GM19397 (cell line): ENCODE measurements around the gene P2RX7.
"Not testable (repeated sequence)": the region's sequence is repeated elsewhere in the genome, so short reads cannot be mapped to it uniquely, and the experiment has no call there.

Experiments used
- ATAC-seq: cut with Tn5 transposase; IDR thresholded peaks from one replicate; pipeline ENCODE4 v1.9.1; 2021; ENCODE audit warnings: mild to moderate bottlenecking, moderate library complexity; ENCODE audit not compliant: unreplicated experiment

Gene P2RX7

DNA sequence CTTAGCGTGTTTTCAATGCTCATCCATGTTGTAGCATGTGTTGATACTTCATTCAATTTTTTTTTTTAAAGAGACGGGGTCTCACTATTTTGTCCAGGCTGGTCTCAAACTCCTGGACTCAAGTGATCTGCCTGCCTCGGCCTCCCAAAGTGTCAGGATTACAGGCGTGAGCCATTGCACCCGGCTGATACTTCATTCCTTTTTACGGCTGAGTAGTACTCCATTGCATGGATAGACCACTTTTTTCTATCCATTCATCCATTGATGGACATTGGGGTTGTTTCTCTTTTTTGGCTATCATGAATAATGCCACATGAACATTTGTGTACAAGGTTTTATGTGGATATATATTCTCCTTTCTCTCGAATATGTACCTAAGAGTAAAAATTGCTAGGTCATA is 1.2 kb downstream of the P2RX7 start:
- no peak for ATAC-seq

DNA sequence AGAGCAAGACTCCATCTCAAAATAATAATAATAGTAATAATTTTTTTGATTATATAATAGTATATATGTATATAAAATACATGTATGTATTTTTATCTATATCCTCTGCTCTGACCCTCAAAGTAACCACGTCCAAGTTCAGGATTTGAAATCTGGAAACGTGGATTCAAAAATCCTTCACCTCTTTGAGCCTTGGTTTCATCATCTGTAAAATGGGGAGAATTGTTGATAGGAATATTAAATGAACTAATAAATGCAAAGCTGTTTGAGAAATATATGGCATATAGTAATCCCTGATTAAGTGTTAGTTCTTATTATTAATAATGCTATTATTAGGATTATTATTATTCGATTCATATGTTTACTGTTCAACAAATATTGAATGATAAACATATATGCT is 2.6 kb downstream of the P2RX7 start:
- no peak for ATAC-seq

DNA sequence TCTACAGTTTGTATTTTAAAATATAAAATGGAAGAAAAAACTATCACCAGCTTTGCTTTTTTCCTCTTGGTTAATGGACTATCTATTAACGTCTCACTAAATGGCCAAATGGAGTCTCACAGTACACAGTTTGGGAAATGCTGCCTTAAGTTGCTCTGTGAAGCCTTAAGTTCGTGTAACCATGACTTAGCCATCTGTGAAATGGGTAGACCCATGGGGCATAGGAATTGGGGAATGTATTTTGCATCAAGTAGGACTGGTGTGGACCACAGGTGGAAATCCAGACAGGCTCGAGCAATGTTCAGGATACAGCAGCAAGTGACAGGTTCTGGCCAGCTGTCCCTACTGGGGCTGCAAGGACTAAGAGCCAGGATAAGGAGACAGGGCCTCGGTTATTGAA is 4.8 kb downstream of the P2RX7 start:
- no peak for ATAC-seq

DNA sequence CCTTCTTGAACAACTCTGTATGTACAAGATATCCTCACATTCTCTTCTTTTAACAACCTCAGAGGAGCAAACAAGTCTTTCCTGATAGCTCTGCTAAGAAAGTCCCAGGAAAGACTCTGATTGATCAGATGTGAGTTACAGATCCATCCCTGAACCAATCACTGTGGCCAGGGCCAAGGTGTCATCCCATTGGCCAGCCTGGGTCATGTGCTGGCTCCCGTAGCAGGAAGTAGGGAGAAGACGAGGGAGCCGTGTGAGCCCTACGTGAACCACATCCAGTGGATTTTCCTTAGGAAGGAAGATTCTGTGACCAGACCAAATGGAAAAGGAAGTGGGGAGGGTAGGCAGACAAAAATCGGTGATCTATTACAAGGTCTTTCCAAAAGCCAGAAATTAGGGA is 5.6 kb downstream of the P2RX7 start:
- no peak for ATAC-seq

DNA sequence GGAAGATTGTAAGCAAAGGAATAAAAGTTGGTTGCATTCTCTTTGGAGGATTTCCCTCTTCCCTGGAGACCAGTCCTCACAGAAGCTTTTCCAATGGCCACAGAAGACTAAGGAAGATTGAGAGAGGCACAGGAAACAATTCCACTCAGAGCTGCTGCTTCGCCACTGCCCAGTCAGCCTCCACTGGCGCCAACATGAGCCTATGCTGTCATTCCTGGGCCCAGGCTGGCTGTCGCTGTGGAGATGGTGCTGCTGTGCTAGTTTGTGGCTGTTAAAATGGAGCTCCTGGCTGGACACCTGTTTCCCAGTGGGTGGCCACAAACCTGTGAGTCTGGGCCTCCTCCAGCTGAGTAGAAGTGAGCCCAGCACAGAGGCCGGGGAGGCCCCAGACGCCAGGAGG is 6.6 kb downstream of the P2RX7 start:
- ATAC-seq, result no peak

DNA sequence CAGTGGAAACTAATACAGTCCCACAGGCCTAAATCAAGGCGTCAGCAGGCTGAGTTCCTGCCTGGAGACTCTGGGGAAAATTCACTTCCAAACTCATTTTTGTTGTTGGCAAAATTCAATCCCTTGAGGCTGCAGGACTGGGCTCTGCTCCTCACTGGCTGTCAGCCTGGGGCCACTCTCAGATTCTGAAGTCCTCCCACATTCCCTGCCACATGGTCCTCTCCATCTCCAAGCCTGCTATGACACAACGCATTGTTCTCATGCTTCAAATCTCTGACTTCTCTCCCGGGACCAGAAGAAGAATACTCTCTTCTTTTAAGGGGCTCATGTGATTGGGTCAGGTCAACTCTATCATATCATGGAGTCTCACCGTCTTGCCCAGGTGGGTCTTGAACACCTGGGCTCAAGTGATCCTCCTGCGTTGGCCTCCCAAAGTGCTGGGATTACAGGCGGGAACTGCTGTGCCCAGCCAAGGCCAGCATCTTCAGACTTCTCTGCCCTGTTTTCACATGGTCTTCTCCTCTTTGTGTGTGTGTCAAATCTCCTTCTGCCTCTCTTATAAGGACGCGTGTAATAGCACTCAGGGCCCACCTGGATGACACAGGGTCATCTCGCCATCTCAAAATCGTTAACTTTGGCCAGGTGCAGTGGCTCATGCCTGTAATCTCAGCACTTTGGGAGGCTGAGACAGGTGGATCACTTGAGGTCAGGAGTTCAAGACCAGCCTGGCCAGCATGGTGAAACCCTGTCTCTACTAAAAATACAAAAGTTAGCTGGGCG is 9.7 kb downstream of the P2RX7 start:
- no peak for ATAC-seq

DNA sequence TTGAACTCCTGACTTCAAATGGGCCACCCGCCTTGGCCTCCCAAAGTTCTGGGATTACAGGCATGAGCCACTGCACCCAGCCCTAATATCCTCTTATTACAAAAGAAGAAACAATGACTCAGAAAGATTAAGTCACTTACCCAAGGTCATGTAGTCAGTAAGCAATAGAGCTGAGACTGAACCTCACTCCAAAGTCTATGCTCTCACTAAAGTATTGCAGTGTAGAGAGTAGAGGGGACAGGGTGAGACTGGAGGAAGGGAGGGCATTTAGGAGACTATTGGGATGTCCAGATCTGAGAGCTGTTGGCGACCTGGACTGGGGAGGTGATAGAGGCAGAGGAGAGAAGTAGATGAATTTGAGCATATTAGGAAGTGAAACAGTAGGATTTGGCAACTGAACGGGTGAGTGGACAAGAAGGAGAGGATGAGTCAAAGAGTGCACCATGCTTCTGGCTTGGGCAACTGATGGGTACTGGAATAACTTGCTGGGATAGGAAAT is 11.8 kb downstream of the P2RX7 start:
- no peak for ATAC-seq

DNA sequence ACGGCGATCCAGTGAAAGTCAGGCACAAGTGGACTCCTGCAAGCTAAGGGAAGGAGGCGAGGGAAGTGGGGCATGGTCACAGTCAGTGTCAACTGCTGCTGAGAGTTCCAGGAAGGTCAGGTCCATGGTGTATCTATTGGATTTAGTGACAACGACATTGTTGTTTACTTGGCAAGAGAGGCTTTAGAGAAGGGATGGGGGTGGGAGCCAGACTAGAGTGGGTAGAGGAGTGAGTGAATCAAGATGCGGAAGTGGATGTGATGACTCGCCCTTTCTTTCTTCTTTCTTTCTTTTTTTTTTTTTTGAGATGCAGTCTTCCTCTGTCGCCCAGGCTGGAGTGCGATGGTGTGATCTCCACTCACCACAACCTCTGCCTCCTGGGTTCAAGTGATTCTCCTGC is 12.5 kb downstream of the P2RX7 start:
- ATAC-seq, result no peak

DNA sequence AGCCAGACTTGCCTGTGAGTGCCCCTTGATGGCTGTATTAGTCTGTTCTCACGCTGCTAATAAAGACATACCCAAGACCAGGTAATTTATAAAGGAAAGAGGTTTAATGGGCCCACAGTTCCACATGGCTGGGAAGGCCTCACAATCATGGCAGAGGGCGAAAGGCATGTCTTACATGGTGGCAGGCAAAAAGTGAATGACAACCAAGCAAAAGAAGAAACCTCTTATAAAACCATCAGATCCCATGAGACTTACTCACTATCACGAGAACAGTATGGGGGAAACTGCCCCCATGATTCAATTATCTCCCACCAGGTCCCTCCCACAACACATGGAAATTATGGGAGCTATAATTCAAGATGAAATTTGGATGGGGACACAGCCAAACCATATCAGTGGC is 16.6 kb downstream of the P2RX7 start:
- ATAC-seq, result not testable (repeated sequence)

DNA sequence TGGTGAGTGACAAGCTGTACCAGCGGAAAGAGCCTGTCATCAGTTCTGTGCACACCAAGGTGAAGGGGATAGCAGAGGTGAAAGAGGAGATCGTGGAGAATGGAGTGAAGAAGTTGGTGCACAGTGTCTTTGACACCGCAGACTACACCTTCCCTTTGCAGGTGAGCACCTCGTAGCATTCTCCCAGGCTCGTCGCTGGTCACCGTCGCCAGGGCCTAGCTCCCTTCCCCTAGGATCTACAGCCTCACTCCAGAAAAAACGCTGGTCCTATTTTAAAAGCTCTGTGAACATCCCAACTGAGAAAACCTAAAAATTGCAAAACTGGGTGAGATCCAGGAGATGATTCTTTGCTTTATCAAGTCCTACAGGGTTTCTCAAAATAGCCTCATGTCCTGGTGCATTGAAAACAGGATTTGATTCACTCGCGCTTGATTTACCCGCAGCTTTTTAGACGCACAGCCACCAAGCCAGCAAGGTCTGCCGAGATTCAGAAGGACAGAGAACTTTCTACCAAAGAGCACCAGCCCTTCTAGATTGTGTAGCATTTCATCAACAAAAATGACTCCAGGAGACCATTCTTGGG is 22.2 kb downstream of the P2RX7 start:
- ATAC-seq, result no peak

DNA sequence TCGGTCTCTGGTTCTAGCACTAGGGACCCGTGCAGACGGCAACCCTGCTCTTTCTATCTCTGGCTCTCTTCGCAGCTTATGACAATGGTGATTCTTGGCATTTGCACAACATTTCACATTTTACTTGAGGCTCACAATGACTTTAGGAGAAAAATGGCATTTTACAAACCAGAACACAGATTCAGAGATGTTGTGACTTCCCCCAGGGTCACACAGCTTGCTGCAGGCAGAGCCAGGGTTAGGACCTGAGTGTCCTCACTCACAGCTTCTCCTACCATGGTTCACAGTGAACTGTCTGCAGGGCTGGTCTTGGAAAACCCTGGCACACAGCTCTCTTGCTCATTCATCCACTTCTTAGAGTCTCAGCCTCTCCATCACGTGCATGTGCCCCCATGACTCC is 23.7 kb downstream of the P2RX7 start:
- ATAC-seq, result no peak

DNA sequence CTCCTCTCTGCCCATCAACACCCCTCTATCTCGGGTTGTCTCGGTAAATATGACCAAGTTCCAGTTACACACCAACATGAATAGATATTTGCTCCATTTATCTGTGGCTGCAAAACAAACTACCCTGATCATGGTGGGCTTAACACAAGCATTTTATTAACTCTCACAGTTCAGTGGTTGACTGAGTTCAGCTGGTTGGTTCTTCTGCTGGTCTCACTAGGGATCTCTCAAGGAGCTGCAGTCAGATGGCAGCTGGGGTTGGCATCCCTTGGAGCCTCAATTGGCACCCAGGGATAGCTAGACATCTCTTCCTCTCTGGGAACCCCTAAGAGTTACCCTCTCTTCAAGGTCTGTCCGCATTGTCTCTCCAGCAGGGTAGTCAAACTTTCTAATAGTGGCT is 25.4 kb downstream of the P2RX7 start:
- ATAC-seq, result no peak

DNA sequence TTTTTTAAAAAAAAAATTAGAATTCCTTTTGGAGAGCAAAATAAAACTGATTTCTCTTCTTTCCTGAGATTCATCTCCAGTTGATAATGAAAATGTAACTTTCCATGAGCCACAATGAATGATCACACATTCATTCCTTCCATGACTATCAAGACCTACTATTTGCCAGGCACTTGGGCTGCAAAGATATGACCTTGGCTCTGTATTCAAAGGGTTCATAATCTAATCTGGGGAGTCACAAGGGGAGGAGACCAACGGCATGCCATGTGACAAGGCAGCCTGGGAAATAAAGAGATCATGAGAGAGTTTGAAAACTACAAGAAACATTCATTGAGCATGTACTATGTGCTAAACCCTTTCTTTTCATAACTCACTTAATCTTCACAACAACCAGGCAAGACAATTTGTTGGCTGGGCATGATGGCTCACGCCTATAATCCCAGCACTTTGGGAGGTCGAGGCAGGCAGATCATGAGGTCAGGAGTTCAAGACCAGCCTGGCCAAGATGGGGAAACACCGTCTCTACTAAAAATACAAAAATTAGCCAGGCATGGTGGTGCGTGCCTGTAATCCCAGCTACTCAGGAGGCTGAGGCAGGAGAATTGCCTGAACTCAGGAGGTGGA is 26.2 kb downstream of the P2RX7 start:
- ATAC-seq, result not testable (repeated sequence)

DNA sequence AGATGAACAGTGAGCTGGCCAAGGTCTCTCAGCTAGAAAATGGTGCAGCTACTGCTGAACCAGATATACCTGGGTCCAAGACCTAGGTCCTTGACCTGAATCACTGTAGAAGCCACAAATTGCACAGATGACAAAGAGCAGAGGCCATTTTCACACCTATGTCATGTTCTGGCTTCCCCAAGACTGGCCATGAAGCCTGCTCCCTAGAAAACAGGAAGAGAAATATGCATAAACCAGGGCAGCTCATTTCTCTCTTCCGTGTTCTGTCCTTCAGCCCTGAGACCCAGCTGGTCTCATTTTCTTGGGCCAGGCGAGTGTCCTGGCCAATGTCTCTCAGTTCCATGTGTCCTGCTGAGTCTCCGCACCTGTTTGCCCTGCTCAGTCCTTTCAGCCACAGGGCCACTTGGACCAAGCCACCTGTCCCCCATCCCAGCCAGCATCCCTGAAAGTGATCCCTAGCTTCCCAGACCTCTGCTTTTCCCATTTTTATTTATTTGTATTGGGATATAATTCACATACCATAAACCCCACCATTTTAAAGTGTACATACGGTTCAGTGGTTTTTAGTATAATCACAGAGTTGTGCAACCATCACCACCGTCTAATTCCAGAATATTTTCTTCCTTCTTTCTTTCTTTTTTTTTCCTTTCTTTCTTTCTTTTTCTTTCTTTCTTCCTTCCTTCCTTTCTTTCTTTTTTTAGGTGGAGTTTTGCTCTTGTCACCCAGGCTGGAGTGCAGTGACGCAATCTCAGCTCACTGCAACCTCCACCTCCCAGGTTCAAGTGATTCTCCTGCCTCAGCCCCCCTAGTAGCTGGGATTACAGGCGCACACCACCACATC is 27.0 kb downstream of the P2RX7 start:
- no peak for ATAC-seq

DNA sequence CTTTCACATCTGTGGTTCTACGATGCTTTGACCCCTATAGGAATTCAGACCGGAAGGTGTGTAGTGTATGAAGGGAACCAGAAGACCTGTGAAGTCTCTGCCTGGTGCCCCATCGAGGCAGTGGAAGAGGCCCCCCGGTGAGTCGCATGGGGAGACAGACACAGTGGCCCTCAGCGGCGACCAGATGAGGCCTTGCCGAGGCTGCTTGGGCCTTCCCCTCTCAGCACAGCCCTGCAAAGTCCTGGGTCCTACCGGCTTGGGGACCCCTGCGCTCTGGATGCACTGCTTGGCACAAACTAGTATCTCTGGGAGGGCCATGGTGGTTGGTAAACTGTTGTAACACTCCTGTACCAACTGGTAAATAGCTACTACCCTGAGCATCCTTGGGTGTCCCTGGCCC is 29.7 kb downstream of the P2RX7 start:
- ATAC-seq, result no peak

DNA sequence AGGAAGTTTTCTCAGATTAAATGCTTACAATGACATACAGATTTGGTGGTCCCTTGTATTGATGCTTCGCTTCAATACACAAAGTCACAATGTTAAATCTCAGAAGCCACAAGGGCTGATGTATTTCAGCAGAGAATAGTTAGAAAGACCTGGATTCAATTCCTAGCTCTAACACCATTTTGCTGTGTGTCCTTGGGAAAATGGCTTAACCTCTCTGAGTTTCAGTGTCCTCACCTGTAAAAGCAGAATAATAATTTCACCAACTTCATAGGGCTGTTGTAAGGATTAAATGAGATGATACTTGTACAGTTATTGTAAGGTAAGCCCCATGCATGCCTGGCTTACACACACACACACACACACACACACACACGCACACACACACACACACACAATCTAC is 30.3 kb downstream of the P2RX7 start:
- no peak for ATAC-seq

DNA sequence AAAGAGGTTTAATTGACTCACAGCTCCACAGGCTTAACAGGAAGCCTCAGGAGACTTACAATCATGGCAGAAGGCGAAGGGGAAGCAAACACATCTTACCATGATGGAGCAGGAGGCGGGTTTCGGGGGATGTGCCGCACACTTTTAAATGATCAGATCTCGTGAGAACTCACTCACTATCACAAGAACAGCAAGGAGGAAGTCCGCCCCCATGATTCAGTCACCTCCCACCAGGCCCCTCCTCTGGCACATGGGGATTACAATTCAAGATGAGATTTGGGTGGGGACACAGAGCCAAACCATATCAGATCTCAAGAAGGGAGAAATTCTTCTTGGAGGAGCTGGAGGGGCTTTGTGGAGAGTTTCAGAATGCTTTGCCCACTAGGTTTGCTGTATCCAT is 32.2 kb downstream of the P2RX7 start:
- ATAC-seq, result not testable (repeated sequence)

DNA sequence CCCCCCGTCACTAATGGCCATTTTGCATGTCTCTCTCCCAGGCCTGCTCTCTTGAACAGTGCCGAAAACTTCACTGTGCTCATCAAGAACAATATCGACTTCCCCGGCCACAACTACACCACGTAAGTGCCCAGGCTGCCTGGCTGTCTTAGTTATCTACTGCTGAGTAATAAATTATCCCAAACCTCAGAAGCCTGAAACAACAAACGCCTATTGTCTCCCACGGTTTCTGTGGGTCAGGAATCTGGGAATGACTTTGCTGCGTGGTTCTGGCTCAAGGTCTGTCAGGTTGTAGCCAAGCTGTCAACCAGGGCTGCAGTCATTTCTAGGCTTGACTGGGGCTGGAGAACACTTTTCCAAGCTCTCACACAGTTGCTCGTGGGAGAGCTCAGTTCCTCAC is 32.6 kb downstream of the P2RX7 start:
- ATAC-seq, result no peak

DNA sequence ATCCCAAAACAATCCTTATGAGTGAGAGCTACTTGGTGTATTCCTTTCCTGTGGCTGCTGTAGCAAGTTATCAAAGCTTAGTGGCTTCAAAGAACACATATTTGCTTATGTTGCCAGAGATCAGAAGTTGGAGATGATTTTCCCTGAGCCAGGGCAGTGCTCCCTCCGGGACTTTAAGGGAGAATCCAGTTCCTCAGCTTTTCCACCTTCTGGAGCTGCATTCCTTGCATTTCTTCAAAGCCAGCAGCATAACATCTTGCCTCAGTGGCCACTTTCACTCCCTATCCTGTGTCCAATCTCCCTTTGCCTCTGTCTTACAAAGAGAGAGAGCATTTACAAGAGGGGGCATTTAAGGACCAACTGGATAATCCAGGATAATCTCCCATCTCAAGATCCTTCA is 33.7 kb downstream of the P2RX7 start:
- no peak for ATAC-seq

DNA sequence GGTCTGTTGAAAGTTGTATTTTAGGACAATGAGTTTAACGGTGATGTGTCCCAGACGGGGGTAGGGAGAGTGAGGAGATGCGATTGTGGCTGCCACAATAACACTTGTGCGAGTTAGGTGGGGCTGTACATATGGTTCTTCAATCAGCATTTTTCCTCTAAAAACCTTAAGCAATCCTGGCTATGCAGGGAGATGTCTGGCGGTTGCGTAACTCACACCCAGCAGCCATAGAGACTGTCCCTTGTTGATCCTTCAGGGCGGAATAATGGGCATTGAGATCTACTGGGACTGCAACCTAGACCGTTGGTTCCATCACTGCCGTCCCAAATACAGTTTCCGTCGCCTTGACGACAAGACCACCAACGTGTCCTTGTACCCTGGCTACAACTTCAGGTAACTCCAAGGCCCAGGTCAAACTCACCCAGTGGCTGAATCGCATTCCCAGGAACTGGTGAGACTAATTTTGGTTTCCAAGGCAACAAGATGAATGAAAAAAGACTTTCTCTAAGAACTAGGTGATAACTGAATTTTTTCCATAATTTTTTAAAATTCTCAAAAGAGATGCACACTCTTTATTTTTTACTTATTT is 34.6 kb downstream of the P2RX7 start:
- no peak for ATAC-seq

DNA sequence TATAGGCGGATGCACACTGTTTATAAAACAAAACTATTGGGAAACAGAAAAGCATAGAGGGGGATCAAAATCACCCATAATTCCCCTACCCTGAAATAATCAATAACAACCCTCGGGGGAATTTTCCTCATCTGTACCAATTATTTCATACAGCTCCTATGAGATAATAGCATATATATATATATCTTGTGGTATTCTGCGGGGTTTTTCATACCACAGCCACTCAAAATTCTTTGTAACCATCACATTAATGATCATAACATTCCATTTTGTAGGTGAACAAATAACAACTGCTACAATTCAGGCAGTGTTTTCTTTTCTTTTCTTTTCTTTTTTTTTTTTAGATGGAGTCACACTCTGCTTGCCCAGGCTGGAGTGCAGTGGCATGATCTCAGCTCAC is 35.3 kb downstream of the P2RX7 start:
- no peak for ATAC-seq
